ENCODE data around the gene TBC1D17. TPM values are rescaled to one million over a fixed set of nuclear protein-coding genes. Genes with fewer than 3 reads are reported as not detected.

The TBC1D17 gene
- total and polyA plus RNA-seq, 2 of the 13 experiments (the other 11 are each of a cell fraction or from before 2014, with no cell fraction given): 9.7 to 16.9 TPM

GRCh38 chr19:49929121-49929610 lies 51.7 kb downstream of the TBC1D17 start, which contains the start of the genes ATF5 and NUP62 (continued):
- TF ChIP-seq E2F2 (CRISPR knock-in tag; IDR thresholded peaks at IDR 0.05; ENCODE audit: borderline replicate concordance): no peak
- TF ChIP-seq MYPOP (CRISPR knock-in tag; IDR thresholded peaks at IDR 0.05): peak; percentile 92
- TF ChIP-seq ZNF782 (CRISPR knock-in tag; IDR thresholded peaks at IDR 0.05; ENCODE audit: borderline replicate concordance): peak; percentile 61
- peak; percentile 65; the same call in 1 of the 2 replicates for TF ChIP-seq HOXD1 (CRISPR knock-in tag; IDR thresholded peaks at IDR 0.05)
- TF ChIP-seq KLF13 (CRISPR knock-in tag; IDR thresholded peaks at IDR 0.05): 0 out of 2 replicates have a peak, but pooled peaks have one; percentile 65
- no peak for TF ChIP-seq MIER2 (CRISPR knock-in tag; IDR thresholded peaks at IDR 0.05)
- 0 out of 2 replicates have a peak, but pooled peaks have one; percentile 17 for TF ChIP-seq FOXA3 (CRISPR knock-in tag; IDR thresholded peaks at IDR 0.05)
- peak; percentile 64; the same call in 1 of the 2 replicates for TF ChIP-seq ZNF879 (CRISPR knock-in tag; IDR thresholded peaks at IDR 0.05)
- no peak for TF ChIP-seq RFX5 (IDR thresholded peaks at IDR 0.05; ENCODE audit: low read depth, low read length)
- TF ChIP-seq ZFY (CRISPR knock-in tag; IDR thresholded peaks at IDR 0.05): peak; percentile 86
- TF ChIP-seq ZFAT (CRISPR knock-in tag; conservative IDR thresholded peaks at IDR 0.05): peak; percentile 88; the same call in 1 of the 2 replicates
- no peak; the same call in 1 of the 2 replicates for TF ChIP-seq ATF5 (CRISPR knock-in tag; IDR thresholded peaks at IDR 0.05; ENCODE audit: low read depth)
- no peak; the same call in 1 of the 2 replicates for TF ChIP-seq CREBL2 (CRISPR knock-in tag; IDR thresholded peaks at IDR 0.05; ENCODE audit: borderline replicate concordance)
- TF ChIP-seq ZNF530 (CRISPR knock-in tag; IDR thresholded peaks at IDR 0.05; ENCODE audit: low read depth): no peak; the same call in 1 of the 2 replicates
- peak; percentile 14; the same call in 1 of the 2 replicates for TF ChIP-seq ATF3 (CRISPR knock-in tag; IDR thresholded peaks at IDR 0.05)
- peak; percentile 71 for TF ChIP-seq ZNF570 (CRISPR knock-in tag; IDR thresholded peaks at IDR 0.05; ENCODE audit: borderline replicate concordance)
- TF ChIP-seq ZBTB33 (CRISPR knock-in tag; IDR thresholded peaks at IDR 0.05): no peak
- no peak for TF ChIP-seq HHEX (CRISPR knock-in tag; IDR thresholded peaks at IDR 0.05)
- TF ChIP-seq ZNF777 (CRISPR knock-in tag; IDR thresholded peaks at IDR 0.05): no peak; the same call in 1 of the 2 replicates
- TF ChIP-seq ZMYM2 (CRISPR knock-in tag; IDR thresholded peaks at IDR 0.05): no peak; the same call in 1 of the 2 replicates
- peak; percentile 93; the same call in 1 of the 2 replicates for TF ChIP-seq DMAP1 (CRISPR knock-in tag; IDR thresholded peaks at IDR 0.05)
- 0 out of 2 replicates have a peak, but pooled peaks have one; percentile 40 for TF ChIP-seq ZNF136 (CRISPR knock-in tag; IDR thresholded peaks at IDR 0.05; ENCODE audit: low read depth)
- TF ChIP-seq ZNF703 (CRISPR knock-in tag; IDR thresholded peaks at IDR 0.05; ENCODE audit: borderline replicate concordance): peak; percentile 92
- TF ChIP-seq CTCF (CRISPR knock-in tag; IDR thresholded peaks at IDR 0.05): no peak
